ENCODE results near the gene CYP4F8. TPM values are rescaled to one million over a fixed set of nuclear protein-coding genes. Genes with fewer than 3 reads are reported as not detected.

The CYP4F8 gene
- polyA plus RNA-seq, 1 of the 3 experiments (the other 2 are of a cell fraction) = not detected

GRCh38 chr19:15629003-15629880 is 14.2 kb downstream of the CYP4F8 start:
- Histone ChIP-seq H3K4me2 (no peak overlapping the region), H3K27me3 (ENCODE audit: insufficient read depth) (no peaks in the 10 kb centered on the region; the same call in 1 of the 2 replicates), H3K9me3 (no peaks in the 10 kb centered on the region), H3K9ac (no peak overlapping the region), H3K9me2 (no peaks in the 10 kb centered on the region), H3K4me1 (ENCODE audit: control insufficient read depth in 1 of 2, insufficient read depth in 2 of 2, low read depth in 1 of 2, low read length in 1 of 2) (no peaks in the 10 kb centered on the region), H3K4me3 (ENCODE audit: low read depth in 2 of 2, low read length in 1 of 2) (no peak overlapping the region; a peak in 1 of 4 replicates), H4K20me1 (ENCODE audit: insufficient read depth) (no peaks in the 10 kb centered on the region), H2AFZ (ENCODE audit: low read depth) (no peak overlapping the region), H3K36me3 (replicated peaks in 1 of 2; ENCODE audit: control insufficient read depth in 1 of 2, insufficient read depth in 2 of 2, low read length in 1 of 2) (no peaks in the 10 kb centered on the region), H3K79me2 (ENCODE audit: insufficient read depth) (no peaks in the 10 kb centered on the region), H3F3A (replicated peaks; ENCODE audit: insufficient read depth) (no peaks in the 10 kb centered on the region), H3K27ac (ENCODE audit: low read depth in 2 of 2, low read length in 1 of 2) (no peak overlapping the region)
- ChIA-PET POLR2A (no interaction called here), CTCF (interaction anchor here (0.7 to 1.2 kb wide), 11 partner anchors 8 to 659 kb away, joined by 3 to 8 read pairs (median 3); partner anchors contain the start of gene FAM32A)
- peak; percentile 86 for DNase-seq
- WGBS (ENCODE audit: low lambda C conversion rate) = 3% methylated on average over 11 of the region's 25 CpGs
- no peak for TF ChIP-seq USF1 (IDR thresholded peaks at IDR 0.05; ENCODE audit: borderline replicate concordance, low read depth)
- no peak for TF ChIP-seq EP300 (IDR thresholded peaks at IDR 0.05; ENCODE audit: borderline replicate concordance in 1 of 2, low read depth in 1 of 2, low read length in 1 of 2)
- TF ChIP-seq SIN3A (IDR thresholded peaks at IDR 0.05; ENCODE audit: borderline replicate concordance, low read depth, low read length) = no peak
- no peak for TF ChIP-seq RXRA (IDR thresholded peaks at IDR 0.05; ENCODE audit: borderline replicate concordance, low read depth)
- TF ChIP-seq USF2 (IDR thresholded peaks at IDR 0.05; ENCODE audit: borderline replicate concordance, low read depth, low read length) = no peak
- TF ChIP-seq ZBTB33 (IDR thresholded peaks at IDR 0.05; ENCODE audit: borderline replicate concordance, low read depth) = no peak
- no peak for TF ChIP-seq TEAD4 (IDR thresholded peaks at IDR 0.05; ENCODE audit: borderline replicate concordance, insufficient read depth)
- no peak for TF ChIP-seq GABPA (IDR thresholded peaks at IDR 0.05; ENCODE audit: low read depth)
- no peak for TF ChIP-seq RFX5 (IDR thresholded peaks at IDR 0.05; ENCODE audit: low read length)
- no peak for TF ChIP-seq NFIC (IDR thresholded peaks at IDR 0.05; ENCODE audit: borderline replicate concordance)
- no peak for TF ChIP-seq POLR2AphosphoS5 (IDR thresholded peaks at IDR 0.05; ENCODE audit: low read depth, low read length)
- TF ChIP-seq RAD21 (IDR thresholded peaks at IDR 0.05; ENCODE audit: low read length) = peak; percentile 81
- TF ChIP-seq CHD2 (IDR thresholded peaks at IDR 0.05; ENCODE audit: low read length, partially characterized antibody) = no peak
- TF ChIP-seq EZH2phosphoT487 (IDR thresholded peaks at IDR 0.05; ENCODE audit: borderline replicate concordance, low read depth) = no peak
- TF ChIP-seq CTCF (IDR thresholded peaks at IDR 0.05) = peak; percentile 94
- no peak for TF ChIP-seq FOXM1 (IDR thresholded peaks at IDR 0.05; ENCODE audit: low read depth)
- TF ChIP-seq MEF2A (IDR thresholded peaks at IDR 0.05; ENCODE audit: borderline replicate concordance, low read depth) = no peak
- no peak for TF ChIP-seq RCOR1 (IDR thresholded peaks at IDR 0.05; ENCODE audit: low read length)
- TF ChIP-seq NRF1 (IDR thresholded peaks at IDR 0.05; ENCODE audit: low read depth, low read length) = no peak
- peak; percentile 56 for TF ChIP-seq SMC3 (IDR thresholded peaks at IDR 0.05; ENCODE audit: low read depth, low read length)
- no peak for TF ChIP-seq TCF12 (IDR thresholded peaks at IDR 0.05)
- no peak for TF ChIP-seq YY1 (IDR thresholded peaks at IDR 0.05; ENCODE audit: low read depth)
- TF ChIP-seq TAF1 (IDR thresholded peaks at IDR 0.05; ENCODE audit: borderline replicate concordance, low read depth, low read length) = no peak
- TF ChIP-seq ELF1 (IDR thresholded peaks at IDR 0.05) = no peak
- no peak for TF ChIP-seq JUND (IDR thresholded peaks at IDR 0.05)
- no peak for TF ChIP-seq MAX (IDR thresholded peaks at IDR 0.05; ENCODE audit: low read depth)
- no peak for TF ChIP-seq FOXJ3 (CRISPR knock-in tag; IDR thresholded peaks at IDR 0.05)
- no peak for TF ChIP-seq IRF3 (IDR thresholded peaks at IDR 0.05; ENCODE audit: low read depth, low read length)

Data from SK-N-SH (cell line).